HG03342 (cell line): Measurements from ENCODE around the gene RAB6B.
"Not testable (repeated sequence)": the region's sequence is repeated elsewhere in the genome, so short reads cannot be mapped to it uniquely, and the experiment has no call there.

Experiments used
- ATAC-seq: cut with Tn5 transposase; IDR thresholded peaks from one replicate; pipeline ENCODE4 v1.9.1; 2021; ENCODE audit warnings: mild to moderate bottlenecking, moderate library complexity; ENCODE audit not compliant: unreplicated experiment

The RAB6B gene

GRCh38 chr3:133821767-133822638, 73.7 kb downstream of the RAB6B start:
- ATAC-seq = no peak

DNA sequence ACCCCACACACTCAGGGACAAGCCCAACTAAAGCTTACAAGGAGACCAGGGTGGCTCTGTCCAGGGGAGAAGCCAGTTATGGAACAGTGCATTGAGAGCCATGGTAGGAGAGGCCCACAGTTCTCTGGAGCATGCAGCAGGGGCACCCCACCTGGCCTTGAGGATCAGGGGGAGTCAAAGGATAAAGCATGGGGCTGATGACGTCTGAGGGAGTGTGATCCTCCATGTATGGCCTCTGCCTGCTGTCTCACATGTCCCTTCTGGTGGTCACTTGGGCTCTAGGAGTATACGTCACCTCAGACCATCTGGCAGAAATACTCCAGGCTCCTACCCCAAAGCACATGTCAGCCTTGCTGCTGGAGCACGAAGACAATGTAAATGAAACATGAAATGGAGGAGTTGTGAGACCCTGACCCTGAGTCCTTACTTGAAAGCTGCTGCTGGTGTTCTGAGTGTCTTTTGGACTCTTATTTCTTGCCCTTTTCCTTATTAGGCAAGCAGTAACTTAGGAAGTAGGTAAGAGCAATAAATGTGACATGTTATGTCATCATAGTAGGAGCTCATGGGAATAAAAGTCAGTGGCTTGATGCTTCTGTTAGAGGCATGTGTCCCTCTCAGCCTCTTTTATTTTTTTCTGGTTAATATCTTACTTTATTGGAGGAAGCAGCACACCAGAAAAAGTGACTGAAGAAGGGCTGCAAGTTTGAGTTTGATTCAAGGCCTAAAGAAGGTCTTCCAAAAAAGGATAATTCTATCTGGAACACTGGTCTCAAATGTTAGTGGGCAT, 74.6 kb downstream of the RAB6B start:
- ATAC-seq = no peak

- no peak for ATAC-seq
These were observed 75.6 kb downstream of the RAB6B start for GRCh38 chr3:133820129-133820528.

DNA sequence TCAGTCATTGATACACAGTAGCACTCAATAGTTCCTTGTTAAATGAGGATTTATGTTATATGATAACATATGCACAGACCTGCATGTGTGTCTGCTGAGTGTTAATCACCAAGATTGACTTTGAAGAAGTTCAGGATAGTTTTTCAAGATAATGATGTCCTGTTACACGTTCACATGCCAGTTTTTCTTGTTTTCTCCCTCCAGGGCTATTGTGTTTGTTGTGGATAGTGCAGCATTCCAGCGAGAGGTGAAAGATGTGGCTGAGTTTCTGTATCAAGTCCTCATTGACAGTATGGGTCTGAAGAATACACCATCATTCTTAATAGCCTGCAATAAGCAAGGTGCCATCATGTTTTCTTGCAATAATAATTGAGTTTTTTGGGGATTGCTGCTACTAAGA, 80.3 kb downstream of the RAB6B start:
- no peak for ATAC-seq

DNA sequence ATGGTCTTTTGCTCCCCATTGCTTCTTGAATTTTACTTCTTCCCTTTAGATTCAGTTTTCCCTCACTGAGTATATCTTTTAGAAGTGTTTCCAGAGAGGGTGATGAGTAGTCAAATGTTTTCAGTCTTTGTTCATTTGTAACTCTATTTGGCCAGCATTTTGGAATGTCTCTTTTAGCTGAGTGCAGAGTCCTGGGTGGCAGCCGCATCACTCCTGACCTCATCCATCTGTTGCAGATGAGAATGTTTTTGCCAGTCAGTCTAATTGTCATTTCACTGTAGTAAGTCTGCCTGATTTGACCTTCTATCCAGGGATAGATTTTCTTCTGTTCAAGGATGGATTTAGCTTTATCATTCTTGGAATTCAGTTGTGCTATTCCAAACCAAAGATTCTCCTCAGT, 82.8 kb downstream of the RAB6B start:
- no peak for ATAC-seq

DNA sequence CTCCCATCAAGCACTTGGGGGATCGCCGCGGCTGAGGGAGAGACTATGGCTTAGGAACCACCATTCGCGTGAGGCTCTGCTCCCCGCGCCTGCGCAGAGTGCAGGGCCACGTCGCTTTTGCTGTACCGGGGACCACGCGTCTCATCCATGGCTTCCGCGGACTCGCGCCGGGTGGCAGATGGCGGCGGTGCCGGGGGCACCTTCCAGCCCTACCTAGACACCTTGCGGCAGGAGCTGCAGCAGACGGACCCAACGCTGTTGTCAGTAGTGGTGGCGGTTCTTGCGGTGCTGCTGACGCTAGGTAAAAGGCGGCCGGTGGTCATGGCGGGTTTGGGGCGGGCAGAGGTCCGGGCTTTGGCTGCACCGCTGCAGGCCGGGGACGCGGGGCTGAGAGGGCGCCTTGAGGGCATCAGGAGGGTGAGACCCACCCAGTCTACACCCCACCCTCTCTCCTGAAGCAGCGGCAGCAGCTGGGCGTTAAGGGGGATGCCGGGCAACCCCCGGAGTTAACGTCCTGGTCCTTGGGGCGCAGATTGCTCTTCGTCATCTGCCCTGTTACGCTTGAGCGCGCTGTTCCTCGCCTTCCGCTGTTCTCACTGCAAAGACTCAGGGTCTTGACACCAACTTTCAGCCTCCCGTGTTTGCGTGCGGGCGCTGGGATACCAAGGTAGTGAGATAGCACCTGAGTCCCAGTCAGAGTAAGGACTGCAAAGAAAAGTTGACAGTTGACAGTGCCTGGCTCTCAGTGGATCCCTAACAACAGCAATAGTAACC, 89.8 kb downstream of the RAB6B start, which contains the start of gene SRPRB:
SRPRB (plus strand) TSS at position 114 of the 774 bp plus-strand sequence; CDS start at position 148, 34 bp downstream.
- peak; percentile 98 for ATAC-seq

DNA sequence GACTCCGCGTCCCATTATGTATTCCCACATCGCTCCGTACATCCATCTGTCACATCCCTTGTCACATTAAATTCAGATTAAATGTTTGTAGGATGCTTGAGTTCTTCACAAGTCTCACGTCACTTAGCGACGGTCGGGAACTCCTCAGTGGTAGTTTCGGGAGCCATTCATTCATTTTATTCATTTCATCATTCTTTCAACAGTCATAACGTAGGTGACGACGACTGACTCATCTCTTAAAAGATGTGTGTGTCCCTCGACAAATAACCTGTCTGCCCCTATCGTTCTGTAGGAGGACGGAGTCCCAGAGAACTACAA, 90.3 kb downstream of the RAB6B start:
- ATAC-seq = no peak

- no peak for ATAC-seq
These were observed 90.8 kb downstream of the RAB6B start for GRCh38 chr3:133804896-133805295.

- no peak for ATAC-seq
These were observed 92.2 kb downstream of the RAB6B start for GRCh38 chr3:133803469-133803868.

DNA sequence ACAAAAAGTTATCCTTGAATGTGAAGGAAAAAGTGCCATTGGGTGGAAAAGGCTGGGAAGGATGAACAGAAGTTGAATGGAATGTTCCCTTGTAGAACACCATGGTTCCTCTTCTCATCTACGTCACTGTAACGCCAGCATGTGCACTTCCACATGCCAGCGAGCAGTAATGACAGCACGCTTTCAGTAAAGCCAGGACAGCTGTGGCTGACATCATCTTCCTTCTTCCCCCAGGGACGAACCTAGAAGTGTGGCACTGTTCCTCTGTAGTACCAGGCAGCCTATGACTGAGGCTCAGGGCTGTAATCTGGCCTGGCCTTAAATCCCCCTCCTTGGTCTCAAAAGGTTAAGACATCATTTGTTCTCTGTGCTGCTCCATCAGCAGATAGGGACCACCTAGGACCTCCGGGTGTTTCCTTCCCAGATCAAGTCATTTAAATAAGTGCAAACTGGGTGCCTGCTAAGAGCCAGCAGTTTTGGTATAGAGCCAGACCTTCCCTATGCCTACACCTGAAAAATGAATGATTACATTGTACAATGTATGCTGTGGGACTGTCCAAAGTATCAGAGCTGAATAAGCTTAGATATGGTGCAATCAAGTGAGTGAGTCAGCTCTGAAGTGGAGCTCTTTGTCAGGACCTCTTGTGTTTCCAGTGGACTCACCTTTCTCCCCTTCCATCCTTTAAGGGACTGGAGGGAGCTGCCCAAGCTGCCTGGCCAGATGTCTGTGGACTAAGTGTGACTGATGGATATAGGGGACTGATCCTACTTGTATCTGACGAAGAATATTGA, 95.7 kb downstream of the RAB6B start:
- ATAC-seq = no peak

GRCh38 chr3:133797396-133798105, 98.1 kb downstream of the RAB6B start:
- ATAC-seq = no peak

DNA sequence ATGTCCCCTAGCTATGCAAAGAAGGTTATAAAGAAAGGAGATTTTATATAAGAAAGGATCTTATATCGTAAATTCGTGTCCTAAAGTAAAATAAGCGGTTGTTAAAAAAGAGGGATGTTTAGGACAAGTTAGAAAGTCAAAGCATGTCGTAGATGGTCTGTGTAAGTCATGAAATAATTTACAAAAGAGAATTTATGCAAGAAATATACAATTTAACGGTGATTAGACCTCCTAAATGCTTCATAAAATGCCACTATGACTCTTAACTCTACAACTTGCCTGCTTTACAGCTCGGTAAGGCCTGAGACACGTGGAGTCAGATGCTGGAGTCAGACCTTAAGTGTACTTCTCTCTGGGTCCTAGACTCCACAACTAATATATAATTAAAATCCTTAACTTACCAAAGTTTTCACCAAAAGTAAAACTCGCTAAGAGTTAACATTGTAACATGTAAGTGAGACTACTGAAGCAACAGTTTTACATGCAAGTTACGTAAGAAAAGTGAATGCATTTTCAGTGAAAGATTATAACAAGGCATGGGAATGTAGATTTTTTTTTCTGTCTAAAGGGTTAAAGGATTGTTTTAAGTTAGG, 103.4 kb downstream of the RAB6B start:
- ATAC-seq = no peak

DNA sequence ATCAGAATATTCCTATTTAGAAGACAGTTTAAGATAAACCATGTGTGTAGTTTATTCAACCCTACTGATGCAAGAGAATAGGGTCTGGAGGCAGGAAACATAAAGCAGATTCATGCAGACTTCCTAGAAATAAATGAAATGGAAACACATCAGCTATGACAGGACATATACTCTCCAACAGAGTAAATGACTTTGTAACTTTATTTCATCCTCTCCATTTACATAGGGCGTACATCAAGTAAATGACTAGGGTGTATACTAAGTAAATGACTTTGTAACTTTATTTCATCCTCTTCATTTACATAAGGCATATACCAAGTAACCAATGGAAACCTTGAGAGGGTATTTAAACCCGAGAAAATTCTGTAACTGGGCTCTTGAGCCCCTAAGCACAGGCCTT, 107.7 kb downstream of the RAB6B start:
- ATAC-seq = no peak

DNA sequence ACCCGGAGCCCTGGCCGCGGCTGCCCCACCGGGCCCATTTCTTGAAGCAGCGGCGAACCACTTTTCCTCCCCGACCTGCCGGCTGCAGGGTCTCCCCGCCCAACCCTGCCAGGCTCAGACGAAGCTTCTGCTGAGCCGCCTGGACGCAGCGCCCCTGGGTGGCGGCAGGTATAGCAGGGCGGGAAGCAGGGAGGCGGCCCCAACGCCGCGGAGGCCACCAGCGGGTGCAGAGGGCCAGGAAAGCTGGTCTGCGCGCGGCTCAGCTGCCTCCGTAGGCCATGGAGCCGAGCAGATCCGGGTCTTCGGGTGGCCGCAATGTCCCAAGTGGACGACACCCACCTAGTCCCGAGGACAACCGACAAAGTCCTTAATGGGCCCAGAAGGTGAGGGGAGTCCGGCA, 111.9 kb downstream of the RAB6B start:
- ATAC-seq = no peak

DNA sequence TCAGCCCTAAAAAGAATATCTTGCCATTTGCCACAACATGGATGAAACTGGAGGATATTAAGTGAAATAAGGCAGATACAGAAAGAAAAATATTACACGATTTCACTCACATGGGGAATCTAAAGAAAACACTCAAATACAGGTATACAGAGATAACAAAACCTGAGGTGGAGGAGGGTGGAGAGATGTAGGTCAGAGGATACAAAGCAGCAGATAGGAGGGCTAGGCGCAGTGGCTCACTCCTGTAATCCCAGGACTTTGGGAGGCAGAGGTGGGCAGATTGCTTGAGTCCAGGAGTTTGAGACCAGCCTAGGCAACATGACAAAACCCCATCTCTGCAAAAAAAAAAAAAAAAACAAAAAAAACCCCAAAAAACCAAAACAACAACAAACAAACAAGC, 113.2 kb downstream of the RAB6B start:
- no peak for ATAC-seq

DNA sequence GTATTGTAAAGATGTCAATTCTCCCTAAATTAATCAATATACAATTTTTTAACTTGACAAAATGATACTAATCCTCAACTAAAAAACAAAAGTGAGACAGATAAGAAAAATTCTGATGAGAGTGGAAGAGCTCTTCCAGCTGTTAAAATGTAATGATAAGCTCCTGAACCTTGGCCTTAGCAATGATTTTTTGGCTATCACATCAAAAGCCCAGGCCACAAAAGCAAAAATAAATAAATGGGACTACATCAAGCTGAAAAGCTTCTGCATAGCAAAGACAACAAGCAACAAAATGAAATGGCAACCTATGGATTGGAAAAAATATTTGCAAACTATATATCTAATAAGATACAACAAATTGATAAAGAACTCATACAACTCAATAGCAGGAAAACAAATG, 114.1 kb downstream of the RAB6B start:
- no peak for ATAC-seq

DNA sequence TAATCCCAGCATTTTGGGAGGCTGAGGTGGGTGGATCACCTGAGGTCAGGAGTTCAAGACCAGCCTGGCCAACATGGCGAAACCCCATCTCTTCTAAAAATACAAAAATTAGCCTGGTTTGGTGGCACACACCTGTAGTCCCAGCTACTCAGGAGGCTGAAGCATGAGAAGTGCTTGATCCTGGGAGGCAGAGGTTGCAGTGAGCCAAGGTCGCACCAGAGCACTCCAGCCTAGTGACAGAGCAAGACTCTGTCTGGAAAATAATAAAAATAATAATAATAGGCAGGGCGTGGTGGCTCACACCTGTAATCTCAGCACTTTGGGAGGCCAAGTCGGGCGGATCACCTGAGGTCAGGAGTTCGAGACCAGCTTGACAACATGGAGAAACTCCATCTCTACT, 114.9 kb downstream of the RAB6B start:
- not testable (repeated sequence) for ATAC-seq

GRCh38 chr3:133779626-133780203, 116.0 kb downstream of the RAB6B start:
- no peak for ATAC-seq
